Adipocyte (in vitro differentiated cells): ENCODE results near the gene SPATA25.
A peak's percentile ranks its signal among the peaks of the same experiment; 100 is the strongest.
"Not testable (repeated sequence)": the region's sequence is repeated elsewhere in the genome, so short reads cannot be mapped to it uniquely, and the experiment has no call there.

Experiments
- DNase-seq: peaks from one replicate; pipeline ENCODE4 v3.0.0-alpha.2; 2015; ENCODE audit warnings: low read depth
- H3K27me3 ChIP-seq: replicated peaks from 2 replicates; pipeline ENCODE4 v1.7.0; 2013; ENCODE audit warnings: mild to moderate bottlenecking, low read length, moderate library complexity; ENCODE audit not compliant: control insufficient read depth, insufficient read depth
- H3K36me3 ChIP-seq: 2 replicates; pipeline ENCODE4 v1.7.0; 2013; ENCODE audit warnings: low read length, mild to moderate bottlenecking, moderate library complexity; ENCODE audit not compliant: control insufficient read depth, insufficient read depth, severe bottlenecking
- H3K4me1 ChIP-seq: 2 replicates; pipeline ENCODE4 v1.7.0; 2013; ENCODE audit warnings: mild to moderate bottlenecking, low read length, moderate library complexity; ENCODE audit not compliant: control insufficient read depth, insufficient read depth
- H3K4me3 ChIP-seq: 2 replicates; pipeline ENCODE4 v1.7.0; 2013; ENCODE audit warnings: mild to moderate bottlenecking, low read length, moderate library complexity
- H3K9ac ChIP-seq: 2 replicates; pipeline ENCODE4 v1.7.0; 2013; ENCODE audit warnings: mild to moderate bottlenecking, low read length, moderate library complexity
- H3K9me3 ChIP-seq: 2 replicates; pipeline ENCODE4 v1.7.0; 2013; ENCODE audit warnings: mild to moderate bottlenecking, low read length, moderate library complexity; ENCODE audit not compliant: control insufficient read depth

The SPATA25 gene, protein sequence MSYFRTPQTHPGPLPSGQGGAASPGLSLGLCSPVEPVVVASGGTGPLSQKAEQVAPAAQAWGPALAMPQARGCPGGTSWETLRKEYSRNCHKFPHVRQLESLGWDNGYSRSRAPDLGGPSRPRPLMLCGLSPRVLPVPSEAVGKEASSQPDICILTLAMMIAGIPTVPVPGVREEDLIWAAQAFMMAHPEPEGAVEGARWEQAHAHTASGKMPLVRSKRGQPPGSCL

DNA sequence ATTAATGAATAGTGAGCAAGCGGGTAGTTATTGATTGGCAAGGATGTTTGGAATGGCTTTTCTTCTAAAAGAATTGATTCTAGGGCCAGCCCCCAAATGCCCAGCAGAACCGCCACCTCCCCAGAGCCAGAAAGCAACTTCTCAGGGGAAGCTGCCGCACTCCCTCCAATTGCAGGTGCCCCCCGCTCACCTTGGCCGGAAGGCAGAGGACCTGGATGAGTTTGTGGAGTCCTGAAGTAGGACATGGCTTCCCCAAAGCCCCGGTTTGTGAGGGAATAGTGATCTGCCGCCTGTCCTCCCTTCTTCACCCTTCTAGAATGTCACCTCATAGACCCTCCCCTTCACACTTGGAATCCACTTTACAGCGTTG lies at the start of gene SPATA25:
SPATA25 (minus strand) TSS at position 277 of the 370 bp plus-strand sequence; CDS start at position 245, 32 bp downstream.
- peaks cover 17% of the 10 kb centered on the region for H3K36me3 ChIP-seq
- no peak within 1 kb of the TSS for H3K9ac ChIP-seq
- no peaks in the 10 kb centered on the region for H3K9me3 ChIP-seq
- H3K27me3 ChIP-seq: no peaks in the 10 kb centered on the region
- H3K4me1 ChIP-seq: peaks cover 27% of the 10 kb centered on the region
- DNase-seq: no peak
- no peak within 1 kb of the TSS for H3K4me3 ChIP-seq

DNA sequence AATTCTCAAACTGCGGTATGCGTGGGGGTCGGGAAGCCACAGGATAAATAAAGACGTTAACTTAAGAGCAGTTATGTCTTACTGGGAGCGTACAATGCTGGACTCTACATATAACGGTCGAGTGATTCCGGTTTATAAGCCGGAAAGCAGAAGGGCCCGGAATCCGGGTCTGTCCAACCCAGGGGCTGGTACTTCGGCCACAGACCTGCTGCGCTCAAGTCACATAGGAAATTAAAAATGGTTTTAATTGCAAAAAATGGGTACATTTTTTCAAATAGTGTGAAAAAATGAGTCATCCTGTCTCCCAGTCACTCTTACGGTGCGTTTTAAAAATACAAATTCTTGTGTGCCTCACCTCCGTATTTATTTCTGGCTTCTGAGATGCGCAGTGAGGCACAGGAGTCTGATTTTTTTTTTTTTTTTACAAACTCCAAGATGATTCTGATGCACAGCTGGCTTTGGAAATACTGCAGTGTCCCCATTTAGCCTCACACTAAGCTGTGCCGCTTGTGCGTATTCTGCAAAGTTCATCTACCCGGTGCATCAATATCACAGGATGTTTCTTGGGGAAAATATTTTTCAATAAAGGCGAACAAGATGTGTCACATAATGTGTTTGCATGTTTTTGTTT lies 48.1 kb upstream of the SPATA25 start:
- Histone ChIP-seq H3K27me3 (no peaks in the 10 kb centered on the region), H3K4me1 (peaks cover 20% of the 10 kb centered on the region), H3K9me3 (no peaks in the 10 kb centered on the region), H3K9ac (peak overlapping the region; percentile 93), H3K36me3 (peaks cover 28% of the 10 kb centered on the region), H3K4me3 (peak overlapping the region; percentile 90)
- peak; percentile 56 for DNase-seq

DNA sequence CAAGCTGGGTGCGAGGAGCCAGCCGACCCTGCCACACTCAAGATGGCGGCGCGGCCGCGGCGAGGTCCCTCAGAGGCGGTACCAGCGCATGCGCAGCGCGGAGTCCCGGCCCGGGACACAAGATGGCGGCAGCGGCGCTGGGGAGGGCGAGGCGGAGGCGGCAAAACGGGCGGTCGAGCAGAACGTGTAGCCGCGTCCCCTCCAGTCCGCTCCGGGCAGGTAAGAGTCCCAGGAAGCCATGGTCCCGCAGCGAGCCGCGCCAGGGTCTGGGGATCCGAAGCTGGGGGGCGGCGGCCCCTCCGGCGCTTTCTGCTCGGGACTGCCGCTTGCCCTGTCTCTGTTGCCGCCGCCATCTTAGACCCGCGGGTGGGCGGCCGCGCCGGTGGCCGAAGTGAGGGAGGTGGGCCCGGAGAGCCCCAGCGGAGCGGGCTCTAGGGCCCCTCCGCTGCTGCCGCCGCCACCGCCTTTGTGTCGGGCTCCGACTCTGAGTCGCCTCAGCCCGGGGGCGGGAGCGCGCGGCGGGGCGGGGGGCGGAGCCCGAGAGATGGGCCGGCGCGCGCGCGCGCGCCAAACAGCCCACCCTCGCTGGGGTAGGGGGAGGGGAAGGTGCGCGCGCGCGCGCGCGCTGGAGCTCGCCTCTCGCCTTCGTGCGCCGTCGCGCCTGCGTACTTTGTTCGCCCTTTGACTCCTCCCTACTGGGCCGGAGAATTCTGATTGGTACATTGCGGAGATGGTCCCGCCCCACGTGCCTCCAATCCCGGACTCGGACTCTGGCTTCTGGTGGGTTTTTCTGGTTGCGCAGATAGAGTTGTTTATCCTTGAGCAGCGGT lies 47.4 kb upstream of the SPATA25 start, which contains the start of gene PCIF1:
PCIF1 (plus strand) TSS at position 98 of the 830 bp plus-strand sequence. CDS start 4,317 bp downstream, outside the sequence.
- Histone ChIP-seq H3K36me3 (peaks cover 21% of the 10 kb centered on the region), H3K4me1 (peaks cover 20% of the 10 kb centered on the region), H3K9ac (peak within 1 kb of the TSS; percentile 100), H3K9me3 (no peaks in the 10 kb centered on the region), H3K27me3 (no peaks in the 10 kb centered on the region), H3K4me3 (peak within 1 kb of the TSS; percentile 90)
- DNase-seq: peak; percentile 99

DNA sequence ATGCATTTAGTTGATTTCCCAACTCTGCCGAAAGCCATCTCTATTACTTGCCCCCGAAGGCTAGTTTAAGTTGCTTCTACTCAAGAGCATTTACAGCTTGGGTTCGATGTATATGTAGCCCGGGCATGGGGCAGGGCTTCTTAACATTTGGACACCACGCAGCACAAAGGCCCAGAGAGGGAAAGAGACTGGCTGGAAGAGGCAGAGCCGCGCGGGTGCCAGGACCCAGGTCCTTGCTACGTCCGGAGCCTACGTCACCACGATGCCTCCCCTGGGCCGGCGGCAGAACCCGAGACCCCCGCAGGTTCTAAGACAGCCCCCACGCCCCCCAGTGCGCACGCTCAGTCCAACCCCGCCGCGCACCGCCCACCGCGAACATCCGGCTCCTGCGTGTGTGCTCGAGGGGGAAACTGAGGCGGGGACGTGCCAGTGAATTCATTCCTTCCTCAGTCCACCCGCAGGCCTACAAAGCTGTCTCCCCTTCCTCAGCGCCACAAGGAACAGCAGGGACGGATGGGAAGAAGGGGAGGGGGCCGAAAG lies 46.7 kb upstream of the SPATA25 start:
- peak overlapping the region; percentile 90 for H3K4me3 ChIP-seq
- peaks cover 20% of the 10 kb centered on the region for H3K4me1 ChIP-seq
- H3K27me3 ChIP-seq: no peaks in the 10 kb centered on the region
- peak overlapping the region; percentile 100 for H3K9ac ChIP-seq
- no peaks in the 10 kb centered on the region for H3K9me3 ChIP-seq
- DNase-seq: peak; percentile 66
- H3K36me3 ChIP-seq: peaks cover 14% of the 10 kb centered on the region

DNA sequence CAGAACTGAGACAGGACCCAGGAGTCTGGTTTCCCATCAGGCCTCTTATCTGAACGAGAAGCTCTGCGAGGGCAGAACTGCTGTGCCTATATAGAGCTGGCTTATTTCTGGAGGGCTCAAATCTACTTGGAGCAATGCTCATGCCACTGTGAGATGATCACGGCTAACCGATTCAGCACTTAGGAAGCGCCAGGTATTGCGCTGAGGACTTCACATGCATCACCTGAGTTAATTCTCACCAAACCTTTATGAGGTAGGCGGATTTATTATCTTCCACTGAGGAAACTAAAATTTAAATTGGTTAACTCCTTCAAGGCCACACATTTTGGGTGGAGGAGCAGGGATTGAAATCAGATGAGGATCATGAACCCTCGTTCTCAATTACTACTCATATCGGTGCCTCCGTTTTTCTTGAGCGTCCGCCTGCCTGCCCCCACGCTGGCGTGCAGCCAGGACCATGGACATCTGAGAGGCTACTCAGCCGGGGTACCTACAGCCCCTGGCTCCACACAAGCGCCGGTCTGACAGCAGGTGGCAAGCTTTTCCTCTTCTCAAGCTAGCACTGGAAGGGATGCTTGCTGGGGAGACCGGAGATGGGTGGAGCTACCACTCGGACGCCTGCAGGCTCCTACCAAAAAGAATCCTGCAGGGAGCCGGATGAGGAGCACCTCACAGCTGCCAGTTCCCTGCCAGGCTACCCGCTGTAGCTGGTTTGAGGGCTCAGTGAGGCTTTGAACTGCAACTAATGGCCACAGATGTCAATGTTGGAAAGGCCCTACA lies 46.0 kb upstream of the SPATA25 start:
- Histone ChIP-seq H3K36me3 (peaks cover 10% of the 10 kb centered on the region), H3K4me3 (peak overlapping the region; percentile 90), H3K27me3 (no peaks in the 10 kb centered on the region), H3K9ac (peak overlapping the region; percentile 100), H3K4me1 (peaks cover 20% of the 10 kb centered on the region), H3K9me3 (no peaks in the 10 kb centered on the region)
- peak; percentile 68 for DNase-seq

DNA sequence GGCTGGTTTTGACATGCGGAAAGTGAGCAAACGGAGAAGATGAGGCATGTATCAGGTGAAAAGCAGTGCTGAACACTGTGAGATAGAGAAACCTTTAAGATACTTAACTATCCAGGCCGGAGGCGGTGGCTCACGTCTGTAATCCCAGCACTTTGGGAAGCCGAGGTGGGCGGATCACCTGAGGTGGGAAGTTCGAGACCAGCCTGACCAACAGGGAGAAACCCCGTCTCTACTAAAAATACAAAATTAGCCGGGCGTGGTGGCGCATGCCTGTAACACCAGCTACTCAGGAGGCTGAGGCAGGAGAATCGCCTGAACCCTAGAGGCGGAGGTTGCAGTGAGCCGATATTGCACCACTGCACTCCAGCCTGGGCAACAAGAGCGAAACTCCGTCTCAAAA lies 44.3 kb upstream of the SPATA25 start:
- H3K4me3 ChIP-seq, H3K36me3 ChIP-seq, DNase-seq, H3K27me3 ChIP-seq, H3K9me3 ChIP-seq, H3K9ac ChIP-seq: not testable (repeated sequence)
- H3K4me1 ChIP-seq: peaks cover 15% of the 10 kb centered on the region

DNA sequence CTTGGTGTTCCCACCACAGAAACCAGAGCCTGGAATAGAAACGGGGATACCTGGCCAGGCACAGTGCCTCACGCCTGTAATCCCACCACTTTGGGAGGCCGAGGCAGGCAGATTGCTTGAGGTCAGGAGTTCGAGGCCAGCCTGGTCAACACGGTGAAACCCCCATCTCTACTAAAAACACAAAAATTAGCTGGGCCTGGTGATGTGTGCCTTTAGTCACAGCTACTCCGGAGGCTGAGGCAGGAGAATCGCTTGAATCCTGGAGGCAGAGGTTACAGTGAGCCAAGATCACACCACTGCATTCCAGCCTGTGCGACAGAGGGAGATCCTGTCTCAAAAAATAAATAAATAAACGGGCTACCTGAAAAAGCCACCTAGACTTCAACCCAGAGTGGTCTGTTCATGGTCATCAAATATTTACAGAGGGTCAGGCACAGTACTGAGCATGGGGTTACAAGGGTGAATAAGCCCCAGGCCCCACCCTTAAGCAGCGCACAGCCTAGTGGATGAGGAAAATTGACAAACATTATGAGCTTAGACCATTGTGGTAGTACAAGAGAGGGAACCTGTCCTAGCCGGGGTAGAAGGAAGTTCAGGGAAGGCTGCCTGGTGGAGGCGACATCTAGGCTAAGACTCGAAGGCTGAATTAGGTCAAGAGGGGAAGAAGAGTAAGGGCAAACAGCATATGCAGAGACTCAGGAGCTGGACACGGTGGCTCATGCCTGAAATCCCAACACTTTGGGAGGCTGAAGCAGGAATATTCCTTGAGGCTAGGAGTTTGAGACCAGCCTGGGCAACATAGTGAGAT lies 39.9 kb upstream of the SPATA25 start:
- Histone ChIP-seq H3K4me3 (no peak overlapping the region), H3K4me1 (peaks cover 22% of the 10 kb centered on the region), H3K36me3 (no peaks in the 10 kb centered on the region), H3K9ac (no peak overlapping the region), H3K9me3 (no peaks in the 10 kb centered on the region), H3K27me3 (no peaks in the 10 kb centered on the region)
- no peak for DNase-seq

DNA sequence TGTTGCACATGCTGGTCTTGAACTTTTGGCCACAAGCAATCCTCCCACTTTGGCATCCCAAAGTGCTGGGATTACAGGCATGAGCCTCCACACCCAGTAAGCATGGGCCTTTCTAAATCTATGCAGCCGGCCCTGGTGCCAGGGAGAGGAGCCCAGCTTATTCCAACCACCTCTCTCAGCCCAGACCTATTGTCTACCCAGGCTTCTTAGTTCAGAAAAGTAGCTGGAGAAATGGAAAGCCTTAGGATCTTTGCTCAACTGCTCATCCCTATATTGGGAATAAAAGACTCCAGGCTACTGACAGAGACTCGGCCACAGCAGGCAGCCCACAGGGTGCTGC lies 39.3 kb upstream of the SPATA25 start:
- DNase-seq: no peak
- H3K9me3 ChIP-seq: no peaks in the 10 kb centered on the region
- H3K27me3 ChIP-seq: no peaks in the 10 kb centered on the region
- H3K4me3 ChIP-seq: no peak overlapping the region
- H3K36me3 ChIP-seq: no peaks in the 10 kb centered on the region
- peaks cover 25% of the 10 kb centered on the region for H3K4me1 ChIP-seq
- H3K9ac ChIP-seq: no peak overlapping the region

DNA sequence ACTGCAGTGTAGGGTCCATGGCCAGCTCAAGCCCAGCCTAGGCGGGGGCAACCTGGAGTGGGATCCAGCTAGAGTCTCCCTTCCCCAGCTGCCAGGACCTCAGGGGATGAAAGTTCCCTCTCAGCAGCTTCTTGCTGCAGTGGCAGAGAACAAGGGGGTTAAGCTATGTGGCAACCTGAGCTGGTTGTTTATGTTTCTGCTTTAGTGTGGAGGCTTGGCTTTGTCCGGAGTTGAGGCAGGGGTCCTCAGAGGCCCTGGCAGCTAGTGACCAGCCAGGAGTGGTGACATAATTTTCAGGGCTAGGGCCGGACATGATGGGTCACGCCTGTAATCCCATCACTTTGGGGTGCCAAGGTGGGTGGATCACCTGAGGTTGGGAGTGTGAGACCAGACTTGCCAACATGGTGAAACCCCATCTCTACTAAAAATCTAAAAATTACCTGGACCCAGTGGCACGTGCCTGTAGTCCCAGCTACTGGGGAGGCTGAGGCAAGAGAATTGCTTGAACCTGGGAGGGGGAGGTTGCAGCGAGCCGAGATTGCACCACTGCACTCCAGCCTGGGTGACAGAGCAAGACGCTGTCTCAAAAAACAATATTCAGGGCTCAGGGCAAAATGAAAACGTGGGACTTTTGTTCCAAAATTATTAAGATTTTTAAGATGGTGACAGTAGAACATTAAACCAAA lies 38.5 kb upstream of the SPATA25 start:
- Histone ChIP-seq H3K36me3 (no peaks in the 10 kb centered on the region), H3K9me3 (no peaks in the 10 kb centered on the region), H3K9ac (peak overlapping the region; percentile 0), H3K27me3 (no peaks in the 10 kb centered on the region), H3K4me1 (peaks cover 26% of the 10 kb centered on the region), H3K4me3 (no peak overlapping the region)
- DNase-seq: no peak
